Astrocyte (in vitro differentiated cells and primary cell): ENCODE results near the gene NPIPB6.

Source experiments
- CTCF ChIP-seq: IDR thresholded peaks from 2 replicates; pipeline ENCODE4 v1.5.1; 2011; ENCODE audit warnings: low read depth, mild to moderate bottlenecking, inconsistent platforms, low read length, moderate library complexity; ENCODE audit not compliant: insufficient read depth
- EZH2 ChIP-seq: IDR thresholded peaks from 2 replicates; pipeline ENCODE4 v1.6.1; 2012; ENCODE audit warnings: mild to moderate bottlenecking, low read length, inconsistent platforms; ENCODE audit not compliant: insufficient read depth

GRCh38 chr16:28297308-28297707 is 66.0 kb downstream of the NPIPB6 start:
- TF ChIP-seq CTCF (no peak), EZH2 (no peak)
